ENCODE data around the gene ODR4. TPM values are rescaled to one million over a fixed set of nuclear protein-coding genes. Genes with fewer than 3 reads are reported as not detected.

The ODR4 gene
- polyA plus RNA-seq, 1 donor (not counting 4 experiments of a cell fraction or from before 2014, with no cell fraction given) = 20.0 TPM

- Histone ChIP-seq H3K36me3 (ENCODE audit: control insufficient read depth in 2 of 2, extremely low read depth in 1 of 2, insufficient read depth in 2 of 2, low read length in 2 of 2) (peaks cover 3 to 13% of the 10 kb centered on the region in 2 experiments), H3K4me3 (ENCODE audit: control insufficient read depth in 2 of 3, extremely low read depth in 1 of 3, insufficient read depth in 2 of 3, low read depth in 1 of 3, low read length in 3 of 3) (no peak overlapping the region), H2AFZ (ENCODE audit: control insufficient read depth, low read length) (no peak overlapping the region), H3K4me2 (ENCODE audit: control insufficient read depth, extremely low read depth, insufficient read depth, low read depth, low read length) (no peak overlapping the region), H3K4me1 (ENCODE audit: control insufficient read depth, extremely low read depth, insufficient read depth, low read length) (no peaks in the 10 kb centered on the region), H3K9ac (ENCODE audit: control insufficient read depth, extremely low read depth, insufficient read depth, low read length) (no peak overlapping the region), H3K27ac (ENCODE audit: control insufficient read depth, insufficient read depth, low read length) (no peak overlapping the region), H4K20me1 (ENCODE audit: control insufficient read depth, extremely low read depth, insufficient read depth, low read length) (no peaks in the 10 kb centered on the region), H3K9me1 (ENCODE audit: control insufficient read depth, extremely low read depth, insufficient read depth, low read length) (no peaks in the 10 kb centered on the region), H3K79me2 (ENCODE audit: control insufficient read depth, insufficient read depth, low read length) (no peaks in the 10 kb centered on the region), H3K27me3 (ENCODE audit: control insufficient read depth, extremely low read depth, insufficient read depth, low read length) (no peaks in the 10 kb centered on the region), H3K9me3 (ENCODE audit: control insufficient read depth, low read depth, low read length) (no peaks in the 10 kb centered on the region)
- TF ChIP-seq EZH2 (IDR thresholded peaks at IDR 0.05; ENCODE audit: low read length) = no peak
- no peak for TF ChIP-seq CTCF (optimal IDR thresholded peaks at IDR 0.05 in 1 of 3, IDR thresholded peaks at IDR 0.05 in 1 of 3, conservative IDR thresholded peaks at IDR 0.05 in 1 of 3; ENCODE audit: extremely low read depth in 1 of 3, insufficient read depth in 2 of 3, low read length in 3 of 3)
- DNase-seq (ENCODE audit: low read depth, low spot score) (no peak), FAIRE-seq (no peak)
- dilution Hi-C loops (cut with MboI; ENCODE audit: extremely low pct_ligation_motif_present, low sequenced_read_pairs) = no loop called here
Observed at GRCh38 chr1:186420311-186420710, 44.7 kb downstream of the ODR4 start.

GRCh38 chr1:186420923-186421322, 45.3 kb downstream of the ODR4 start:
- FAIRE-seq (no peak), DNase-seq (ENCODE audit: low read depth, low spot score) (no peak)
- no peaks in the 10 kb centered on the region for H3K79me2 ChIP-seq (ENCODE audit: control insufficient read depth, insufficient read depth, low read length)
- no peak for TF ChIP-seq EZH2 (IDR thresholded peaks at IDR 0.05; ENCODE audit: low read length)
- no peak for TF ChIP-seq CTCF (optimal IDR thresholded peaks at IDR 0.05 in 1 of 3, IDR thresholded peaks at IDR 0.05 in 1 of 3, conservative IDR thresholded peaks at IDR 0.05 in 1 of 3; ENCODE audit: extremely low read depth in 1 of 3, insufficient read depth in 2 of 3, low read length in 3 of 3)
- no peaks in the 10 kb centered on the region for H3K4me1 ChIP-seq (ENCODE audit: control insufficient read depth, extremely low read depth, insufficient read depth, low read length)
- no peak overlapping the region for H2AFZ ChIP-seq (ENCODE audit: control insufficient read depth, low read length)
- no peaks in the 10 kb centered on the region for H4K20me1 ChIP-seq (ENCODE audit: control insufficient read depth, extremely low read depth, insufficient read depth, low read length)
- H3K4me3 ChIP-seq (ENCODE audit: control insufficient read depth in 2 of 3, extremely low read depth in 1 of 3, insufficient read depth in 2 of 3, low read depth in 1 of 3, low read length in 3 of 3) = no peak overlapping the region
- peaks cover 3 to 8% of the 10 kb centered on the region in 2 experiments for H3K36me3 ChIP-seq (ENCODE audit: control insufficient read depth in 2 of 2, extremely low read depth in 1 of 2, insufficient read depth in 2 of 2, low read length in 2 of 2)
- H3K9me3 ChIP-seq (ENCODE audit: control insufficient read depth, low read depth, low read length) = no peaks in the 10 kb centered on the region
- no peak overlapping the region for H3K27ac ChIP-seq (ENCODE audit: control insufficient read depth, insufficient read depth, low read length)
- no peak overlapping the region for H3K4me2 ChIP-seq (ENCODE audit: control insufficient read depth, extremely low read depth, insufficient read depth, low read depth, low read length)
- no peaks in the 10 kb centered on the region for H3K9me1 ChIP-seq (ENCODE audit: control insufficient read depth, extremely low read depth, insufficient read depth, low read length)
- H3K27me3 ChIP-seq (ENCODE audit: control insufficient read depth, extremely low read depth, insufficient read depth, low read length) = no peaks in the 10 kb centered on the region
- no peak overlapping the region for H3K9ac ChIP-seq (ENCODE audit: control insufficient read depth, extremely low read depth, insufficient read depth, low read length)
- dilution Hi-C loops (cut with MboI; ENCODE audit: extremely low pct_ligation_motif_present, low sequenced_read_pairs) = no loop called here
